Bronchial epithelial cell (primary cell): Measurements from ENCODE around the gene ACTR5. TPM values are rescaled to one million over a fixed set of nuclear protein-coding genes. Genes with fewer than 3 reads are reported as not detected.
A peak's percentile ranks its signal among the peaks of the same experiment; 100 is the strongest.

Experiments used
- DNase-seq: peaks from one replicate; pipeline ENCODE4 v3.0.0-alpha.2; 2010; ENCODE audit warnings: low read depth
- FAIRE-seq: peaks from 2 replicates; lab custom pipeline; 2011; peaks lifted over from hg19 to GRCh38; lab: Jason Lieb, UNC
- H3K27me3 ChIP-seq: 2 replicates; pipeline ENCODE4 v1.5.1; 2011; ENCODE audit warnings: low read length; ENCODE audit not compliant: control insufficient read depth, insufficient read depth
- H3K36me3 ChIP-seq: 2 replicates; pipeline ENCODE4 v1.5.1; 2011; ENCODE audit warnings: low read length; ENCODE audit not compliant: control insufficient read depth, insufficient read depth
- H3K4me3 ChIP-seq: 2 replicates; pipeline ENCODE4 v1.5.1; 2011; ENCODE audit warnings: mild to moderate bottlenecking, low read depth, low read length, control low read depth
- total RNA-seq: library from RNA; depleted of rRNA; stranded (reverse); fragments of >200 nt; gene quantifications from 2 replicates; pipeline ENCODE4 v1.2.1, GENCODE V29; 2014
- TF ChIP-seq, protein P1 (sequence below): IDR thresholded peaks from 2 replicates; pipeline ENCODE4 v1.5.1; 2011; ENCODE audit warnings: mild to moderate bottlenecking, moderate library complexity, low read length, control low read depth, inconsistent platforms; ENCODE audit not compliant: insufficient read depth, severe bottlenecking

ACTR5 gene
- total RNA-seq, 1 donor from 2014 or later = 20.3 TPM

DNA sequence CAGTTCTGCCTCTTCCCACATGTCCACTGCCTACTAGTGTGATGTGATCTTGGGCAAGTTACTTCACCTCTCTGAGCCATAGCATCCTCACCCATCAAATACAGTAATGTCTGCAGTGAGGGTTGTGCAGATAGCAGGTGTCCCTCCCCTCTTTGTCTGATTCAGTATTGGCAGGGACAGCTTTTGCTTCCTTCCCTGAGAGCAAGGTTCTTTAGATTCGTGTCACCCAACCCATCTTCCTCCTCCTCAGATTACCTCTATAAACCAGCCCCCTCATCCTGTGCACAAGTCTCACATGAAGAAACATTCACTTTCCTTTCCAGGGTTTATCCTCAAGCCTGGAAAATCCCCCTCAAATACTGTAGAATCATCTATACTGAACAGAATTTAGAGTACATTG, 15.4 kb downstream of the ACTR5 start:
- Histone ChIP-seq H3K27me3 (no peaks in the 10 kb centered on the region), H3K36me3 (peaks cover 11% of the 10 kb centered on the region), H3K4me3 (no peak overlapping the region)
- TF ChIP-seq, protein P1, sequence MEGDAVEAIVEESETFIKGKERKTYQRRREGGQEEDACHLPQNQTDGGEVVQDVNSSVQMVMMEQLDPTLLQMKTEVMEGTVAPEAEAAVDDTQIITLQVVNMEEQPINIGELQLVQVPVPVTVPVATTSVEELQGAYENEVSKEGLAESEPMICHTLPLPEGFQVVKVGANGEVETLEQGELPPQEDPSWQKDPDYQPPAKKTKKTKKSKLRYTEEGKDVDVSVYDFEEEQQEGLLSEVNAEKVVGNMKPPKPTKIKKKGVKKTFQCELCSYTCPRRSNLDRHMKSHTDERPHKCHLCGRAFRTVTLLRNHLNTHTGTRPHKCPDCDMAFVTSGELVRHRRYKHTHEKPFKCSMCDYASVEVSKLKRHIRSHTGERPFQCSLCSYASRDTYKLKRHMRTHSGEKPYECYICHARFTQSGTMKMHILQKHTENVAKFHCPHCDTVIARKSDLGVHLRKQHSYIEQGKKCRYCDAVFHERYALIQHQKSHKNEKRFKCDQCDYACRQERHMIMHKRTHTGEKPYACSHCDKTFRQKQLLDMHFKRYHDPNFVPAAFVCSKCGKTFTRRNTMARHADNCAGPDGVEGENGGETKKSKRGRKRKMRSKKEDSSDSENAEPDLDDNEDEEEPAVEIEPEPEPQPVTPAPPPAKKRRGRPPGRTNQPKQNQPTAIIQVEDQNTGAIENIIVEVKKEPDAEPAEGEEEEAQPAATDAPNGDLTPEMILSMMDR = no peak
- no peak for FAIRE-seq
- DNase-seq = no peak

GRCh38 chr20:38764567-38765318, 16.5 kb downstream of the ACTR5 start:
- peak; percentile 91 for DNase-seq
- no peaks in the 10 kb centered on the region for H3K27me3 ChIP-seq
- no peak for FAIRE-seq
- H3K4me3 ChIP-seq = no peak overlapping the region
- TF ChIP-seq, protein P1 = no peak
- H3K36me3 ChIP-seq = peaks cover 11% of the 10 kb centered on the region

DNA sequence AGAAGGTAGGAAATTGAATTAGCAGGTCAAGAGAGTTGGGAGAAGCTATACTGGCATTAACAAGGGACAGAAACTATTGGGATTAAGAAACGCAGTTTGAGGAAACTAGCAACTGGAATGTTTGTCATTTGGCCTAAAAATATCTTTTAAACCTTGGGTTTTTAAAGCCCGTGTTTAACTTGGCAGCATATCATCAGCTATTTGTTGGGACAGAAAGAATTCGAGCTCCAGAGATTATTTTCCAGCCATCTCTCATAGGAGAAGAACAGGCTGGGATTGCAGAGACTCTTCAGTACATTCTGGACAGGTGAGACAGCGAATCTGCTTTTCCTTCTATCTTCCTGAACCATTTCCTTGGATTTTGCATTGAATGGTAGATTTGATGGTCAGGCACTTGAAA, 17.8 kb downstream of the ACTR5 start:
- Histone ChIP-seq H3K36me3 (peaks cover 9% of the 10 kb centered on the region), H3K27me3 (no peaks in the 10 kb centered on the region), H3K4me3 (no peak overlapping the region)
- no peak for DNase-seq
- FAIRE-seq = no peak
- TF ChIP-seq, protein P1 = no peak

- FAIRE-seq (no peak), DNase-seq (no peak)
- TF ChIP-seq, protein P1 = no peak
- Histone ChIP-seq H3K4me3 (no peak overlapping the region), H3K27me3 (no peaks in the 10 kb centered on the region), H3K36me3 (peaks cover 11% of the 10 kb centered on the region)
These were observed 21.4 kb downstream of the ACTR5 start for GRCh38 chr20:38769376-38770295.

DNA sequence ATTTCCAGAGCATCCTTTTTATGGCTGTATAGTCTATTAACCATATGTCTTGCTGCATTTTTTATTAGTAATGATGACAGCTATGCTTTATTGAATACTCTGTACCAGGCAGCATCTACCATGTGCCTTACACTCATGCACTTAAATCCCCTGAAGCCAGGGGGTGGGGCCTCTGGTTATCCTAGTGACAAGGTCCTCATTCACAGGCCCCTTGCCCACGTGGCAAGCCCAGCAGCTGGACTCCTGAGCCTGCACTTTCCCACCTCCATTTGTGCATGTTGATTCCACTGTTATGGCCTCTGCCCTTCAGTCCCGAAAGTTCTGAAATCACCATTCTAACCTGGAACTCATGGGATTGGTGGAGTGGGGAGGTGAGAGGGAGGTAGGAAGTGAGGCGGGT, 22.3 kb downstream of the ACTR5 start:
- FAIRE-seq (no peak), DNase-seq (no peak)
- H3K4me3 ChIP-seq = no peak overlapping the region
- H3K36me3 ChIP-seq = peaks cover 11% of the 10 kb centered on the region
- TF ChIP-seq, protein P1 = no peak
- no peaks in the 10 kb centered on the region for H3K27me3 ChIP-seq
